Nephron progenitor cell (in vitro differentiated cells): ENCODE results near the gene PRPS1.
A peak's percentile ranks its signal among the peaks of the same experiment; 100 is the strongest.

ENCODE experiments used
- DNase-seq: peaks from one replicate; pipeline ENCODE4 v3.0.0; 2021
- H3K27ac Mint-ChIP-seq: 2 replicates; pipeline ENCODE4 v1.8.0; 2021; ENCODE audit warnings: mild to moderate bottlenecking, moderate library complexity, mixed read lengths
- H3K27me3 Mint-ChIP-seq: 2 replicates; pipeline ENCODE4 v1.8.0; 2021; ENCODE audit warnings: mild to moderate bottlenecking, low read depth, mixed read lengths; ENCODE audit not compliant: poor library complexity
- H3K36me3 Mint-ChIP-seq: 2 replicates; pipeline ENCODE4 v1.8.0; 2021; ENCODE audit warnings: low read depth, mixed read lengths
- H3K4me1 Mint-ChIP-seq: 2 replicates; pipeline ENCODE4 v1.8.0; 2021; ENCODE audit warnings: mixed read lengths
- H3K4me3 Mint-ChIP-seq: 2 replicates; pipeline ENCODE4 v1.8.0; 2021; ENCODE audit warnings: mild to moderate bottlenecking, moderate library complexity, mixed read lengths
- H3K9me3 Mint-ChIP-seq: 2 replicates; pipeline ENCODE4 v1.8.0; 2021; ENCODE audit warnings: mild to moderate bottlenecking, moderate library complexity, mixed read lengths
- CTCF ChIP-seq: fragments of 200-600 bp; sonication (generic); IDR thresholded peaks from 2 replicates; pipeline ENCODE4 v1.5.0; 2021; ENCODE audit warnings: antibody characterized with exemption

The PRPS1 gene

GRCh38 chrX:107627838-107628661 lies at the start of gene PRPS1:
Gene PRPS1, plus strand, starts transcription at chrX:107628510. Its CDS starts 119 bp downstream, at chrX:107628629.
- Mint-ChIP-seq H3K27ac (peak within 1 kb of the TSS; percentile 97), H3K4me3 (peak within 1 kb of the TSS; percentile 98), H3K9me3 (peaks cover 60% of the 10 kb centered on the region), H3K4me1 (peaks cover 21% of the 10 kb centered on the region), H3K27me3 (no peaks in the 10 kb centered on the region), H3K36me3 (peaks cover 17% of the 10 kb centered on the region)
- no peak for TF ChIP-seq CTCF
- peak; percentile 89 for DNase-seq

- TF ChIP-seq CTCF = no peak
- H3K36me3 Mint-ChIP-seq = peaks cover 22% of the 10 kb centered on the region
These were observed 48.4 kb upstream of the PRPS1 start for GRCh38 chrX:107579956-107580355.

GRCh38 chrX:107581923-107582322 lies 46.4 kb upstream of the PRPS1 start:
- H3K27ac Mint-ChIP-seq = no peak overlapping the region

More at GRCh38 chrX:107579956-107580355, 48.4 kb upstream of the PRPS1 start:
- Mint-ChIP-seq H3K4me1 (no peaks in the 10 kb centered on the region), H3K4me3 (no peak overlapping the region), H3K27me3 (no peaks in the 10 kb centered on the region), H3K9me3 (peaks cover 50% of the 10 kb centered on the region), H3K27ac (no peak overlapping the region)
- DNase-seq = no peak

GRCh38 chrX:107589243-107589642 lies 39.1 kb upstream of the PRPS1 start:
- Mint-ChIP-seq H3K4me3 (no peak overlapping the region), H3K36me3 (peaks cover 10% of the 10 kb centered on the region), H3K27ac (no peak overlapping the region), H3K9me3 (peaks cover 70% of the 10 kb centered on the region), H3K4me1 (no peaks in the 10 kb centered on the region), H3K27me3 (no peaks in the 10 kb centered on the region)
- TF ChIP-seq CTCF = no peak
- DNase-seq = no peak

More at GRCh38 chrX:107581923-107582322, 46.4 kb upstream of the PRPS1 start:
- H3K9me3 Mint-ChIP-seq = peaks cover 61% of the 10 kb centered on the region
- peaks cover 27% of the 10 kb centered on the region for H3K36me3 Mint-ChIP-seq
- H3K4me1 Mint-ChIP-seq = no peaks in the 10 kb centered on the region
- H3K4me3 Mint-ChIP-seq = no peak overlapping the region
- H3K27me3 Mint-ChIP-seq = no peaks in the 10 kb centered on the region
- TF ChIP-seq CTCF = no peak
- no peak for DNase-seq

GRCh38 chrX:107596651-107597050 lies 31.7 kb upstream of the PRPS1 start:
- H3K9me3 Mint-ChIP-seq = peaks cover 39% of the 10 kb centered on the region
- H3K36me3 Mint-ChIP-seq = no peaks in the 10 kb centered on the region
- no peak overlapping the region for H3K27ac Mint-ChIP-seq
- peaks cover 3% of the 10 kb centered on the region for H3K27me3 Mint-ChIP-seq
- no peak for TF ChIP-seq CTCF
- H3K4me3 Mint-ChIP-seq = no peak overlapping the region
- no peak for DNase-seq
- H3K4me1 Mint-ChIP-seq = peaks cover 6% of the 10 kb centered on the region

GRCh38 chrX:107597264-107597663 lies 31.0 kb upstream of the PRPS1 start:
- peaks cover 6% of the 10 kb centered on the region for H3K4me1 Mint-ChIP-seq
- H3K27me3 Mint-ChIP-seq = peaks cover 3% of the 10 kb centered on the region
- H3K36me3 Mint-ChIP-seq = no peaks in the 10 kb centered on the region
- H3K9me3 Mint-ChIP-seq = peaks cover 39% of the 10 kb centered on the region
- DNase-seq = no peak
- H3K27ac Mint-ChIP-seq = no peak overlapping the region
- H3K4me3 Mint-ChIP-seq = no peak overlapping the region
- TF ChIP-seq CTCF = no peak
